ENCODE data around the gene HBS1L. TPM values are rescaled to one million over a fixed set of nuclear protein-coding genes. Genes with fewer than 3 reads are reported as not detected.

Gene HBS1L
- total and polyA plus RNA-seq, 9 of the 15 experiments (the other 6 are each of a cell fraction or from before 2014, with no cell fraction given), result 101 to 199 (median 145) TPM

GRCh38 chr6:135097172-135097571 is 42.5 kb upstream of the HBS1L start (continued):
- TF ChIP-seq SAFB (IDR thresholded peaks at IDR 0.05; ENCODE audit: borderline replicate concordance, low read depth, low read length) (no peak), XRCC3 (IDR thresholded peaks at IDR 0.05) (no peak), ZNF124 (CRISPR knock-in tag; IDR thresholded peaks at IDR 0.05) (no peak), SMARCA5 (IDR thresholded peaks at IDR 0.05) (no peak), ZNF444 (CRISPR knock-in tag; IDR thresholded peaks at IDR 0.05) (no peak), NR1H2 (CRISPR knock-in tag; IDR thresholded peaks at IDR 0.05) (no peak), E2F3 (CRISPR knock-in tag; IDR thresholded peaks at IDR 0.05) (no peak), CGGBP1 (CRISPR knock-in tag; IDR thresholded peaks at IDR 0.05) (no peak), SRSF3 (IDR thresholded peaks at IDR 0.05; ENCODE audit: insufficient read depth, low read length) (no peak), ELF2 (CRISPR knock-in tag; IDR thresholded peaks at IDR 0.05) (no peak), SMARCE1 (IDR thresholded peaks at IDR 0.05) (peak; percentile 85), DEAF1 (CRISPR knock-in tag; IDR thresholded peaks at IDR 0.05) (no peak), TBP (optimal IDR thresholded peaks at IDR 0.05; ENCODE audit: low read depth, low read length) (peak; percentile 12), RREB1 (CRISPR knock-in tag; IDR thresholded peaks at IDR 0.05) (no peak), ZBED1 (IDR thresholded peaks at IDR 0.05) (no peak), LEF1 (IDR thresholded peaks at IDR 0.05) (peak; percentile 55; the same call in 1 of the 2 replicates), FOSL1 (tag; conservative IDR thresholded peaks at IDR 0.05) (peak; percentile 48; the same call in 1 of the 2 replicates), ZNF655 (CRISPR knock-in tag; IDR thresholded peaks at IDR 0.05) (no peak), PYGO2 (tag; IDR thresholded peaks at IDR 0.05) (0 out of 2 replicates have a peak, but pooled peaks have one; percentile 34), TEAD4 (IDR thresholded peaks at IDR 0.05; ENCODE audit: low read length) (peak; percentile 90), TEAD4 (CRISPR knock-in tag; IDR thresholded peaks at IDR 0.05; ENCODE audit: borderline replicate concordance) (no peak), RBBP5 (IDR thresholded peaks at IDR 0.05; ENCODE audit: borderline replicate concordance, insufficient read depth, low read length, poor library complexity, severe bottlenecking) (no peak), ESRRA (IDR thresholded peaks at IDR 0.05; ENCODE audit: borderline replicate concordance, low read depth) (no peak)
